ENCODE data around the gene ASTL. TPM values are rescaled to one million over a fixed set of nuclear protein-coding genes. Genes with fewer than 3 reads are reported as not detected.

ASTL gene
- total and polyA plus RNA-seq, 9 of the 15 experiments (the other 6 are each of a cell fraction or from before 2014, with no cell fraction given), result not detected

GRCh38 chr2:96146153-96146880, 8.0 kb upstream of the ASTL start:
- POLR2A ChIA-PET, result no interaction called here
- peak; percentile 46; the same call in 1 of the 2 replicates for TF ChIP-seq VEZF1 (CRISPR knock-in tag; IDR thresholded peaks at IDR 0.05)
- TF ChIP-seq PTRF (tag; IDR thresholded peaks at IDR 0.05), result no peak
- TF ChIP-seq FOXP1 (CRISPR knock-in tag; IDR thresholded peaks at IDR 0.05), result 0 out of 2 replicates have a peak, but pooled peaks have one; percentile 37
- peak; percentile 73 for TF ChIP-seq GABPA (tag; conservative IDR thresholded peaks at IDR 0.05; ENCODE audit: low read depth)
- TF ChIP-seq HMGN3 (IDR thresholded peaks at IDR 0.05; ENCODE audit: borderline replicate concordance, extremely low read depth, insufficient read length, low read depth, low read length), result peak; percentile 8
- TF ChIP-seq ZNF589 (CRISPR knock-in tag; IDR thresholded peaks at IDR 0.05; ENCODE audit: low read depth), result no peak
- 0 out of 2 replicates have a peak, but pooled peaks have one; percentile 7 for TF ChIP-seq CBFA2T2 (conservative IDR thresholded peaks at IDR 0.05)
- no peak for TF ChIP-seq MBD2 (IDR thresholded peaks at IDR 0.05; ENCODE audit: borderline replicate concordance, low read depth)
- TF ChIP-seq LEF1 (IDR thresholded peaks at IDR 0.05), result peak; percentile 23; the same call in 1 of the 2 replicates
- TF ChIP-seq PREB (CRISPR knock-in tag; IDR thresholded peaks at IDR 0.05), result no peak
- no peak for TF ChIP-seq POLR2AphosphoS5 (IDR thresholded peaks at IDR 0.05; ENCODE audit: control insufficient read depth, insufficient read depth, low read depth, low read length)
- TF ChIP-seq SMC3 (conservative IDR thresholded peaks at IDR 0.05; ENCODE audit: insufficient read depth, low read depth, low read length), result no peak
- TF ChIP-seq ZBTB11 (CRISPR knock-in tag; IDR thresholded peaks at IDR 0.05), result 0 out of 6 replicates have a peak, but pooled peaks of 1 of the 3 experiments have one; percentile 29
- TF ChIP-seq TRIM24 (IDR thresholded peaks at IDR 0.05), result no peak
- 0 out of 2 replicates have a peak, but pooled peaks have one; percentile 23 for TF ChIP-seq CREM (IDR thresholded peaks at IDR 0.05; ENCODE audit: low read depth)

More at GRCh38 chr2:96146153-96146880, 8.0 kb upstream of the ASTL start:
- DNase-seq (ENCODE audit: extremely low read depth in 1 of 4, low spot score in 3 of 4), result peak; percentile 35 to 67 (median 54)
- Histone ChIP-seq H3K9ac (ENCODE audit: insufficient read depth in 1 of 2, low read depth in 2 of 2, low read length in 2 of 2) (peak overlapping the region in 1 of 2 experiments; percentile 88; a peak in 2 of 4 replicates), H3K4me3 (no peak overlapping the region), H2AFZ (ENCODE audit: low read depth, low read length) (peak overlapping the region; percentile 73), H3K79me2 (ENCODE audit: control insufficient read depth, insufficient read depth, low read length) (no peaks in the 10 kb centered on the region), H3K4me2 (ENCODE audit: insufficient read depth, low read length) (0 out of 2 replicates have a peak overlapping the region, but pooled peaks have one; percentile 6), H4K20me1 (replicated peaks; ENCODE audit: control insufficient read depth, insufficient read depth, low read length) (no peaks in the 10 kb centered on the region), H3K27me3 (ENCODE audit: control insufficient read depth in 2 of 2, insufficient read depth in 2 of 2, low read length in 2 of 2) (peaks cover 0 to 6% of the 10 kb centered on the region in 2 experiments; a peak in 2 of 5 replicates), H3K27ac (ENCODE audit: extremely low read depth, low read depth, low read length) (no peak overlapping the region), H3K4me1 (replicated peaks in 1 of 2; ENCODE audit: control insufficient read depth in 2 of 2, insufficient read depth in 2 of 2, low read length in 2 of 2) (peaks cover 22 to 42% of the 10 kb centered on the region in 2 experiments), H3K9me1 (ENCODE audit: control insufficient read depth, insufficient read depth, low read length) (no peaks in the 10 kb centered on the region), H3K36me3 (ENCODE audit: control insufficient read depth, insufficient read depth, low read length) (no peaks in the 10 kb centered on the region), H3K9me3 (replicated peaks; ENCODE audit: control insufficient read depth, insufficient read depth, low read depth, low read length) (no peaks in the 10 kb centered on the region)
- 17% methylated on average over 11 of the region's 20 CpGs for WGBS (ENCODE audit: insufficient coverage, low coverage, missing lambda C conversion rate)
- FAIRE-seq, result peak; percentile 60
- in situ Hi-C loops (cut with MboI), result no loop called here
- CTCF ChIA-PET (ENCODE audit: low intra/inter-chr PET ratio), result interaction anchor here (0.9 kb wide), 1 partner anchor 154 kb away, joined by 4 read pairs; no protein-coding TSS in a partner anchor
- BruUV-seq (replicated peaks), result no TSS peak
- peak; percentile 28 for ATAC-seq
- intact Hi-C loops (cut with micrococcal nuclease), result no loop called here
